GM12878 (cell line): ENCODE measurements around the gene CCDC106. TPM values are rescaled to one million over a fixed set of nuclear protein-coding genes. Genes with fewer than 3 reads are reported as not detected.

Experiments
- ATAC-seq: fragments of 200-7000 bp; cut with Tn5 transposase; 3 replicates; pipeline ENCODE4 v1.9.1; 2020; ENCODE audit warnings: mild to moderate bottlenecking, moderate library complexity
- BruUV-seq: library from RNA; stranded (reverse); fragments of 400-500 nt; replicated peaks from 2 replicates; lab custom pipeline; 2021; lab: Mats Ljungman, UMichigan
- CTCF ChIA-PET: fragments of 300-600 bp; sonication (Branson Sonifier 250); formaldehyde crosslinking; extraction: SDS; loops from one replicate; lab custom pipeline; 2021; ENCODE audit warnings: inconsistent platforms; lab: Yijun Ruan, JAX
- POLR2A ChIA-PET: fragments of 350-600 bp; formaldehyde crosslinking; extraction: SDS; loops from one replicate; lab custom pipeline; 2021; ENCODE audit warnings: inconsistent platforms; lab: Charles Lee
- RAD21 ChIA-PET: fragments of 300-600 bp; sonication (Branson Sonifier 250); formaldehyde crosslinking; loops from one replicate; lab custom pipeline; 2023; ENCODE audit warnings: antibody characterized with exemption; ENCODE audit not compliant: unreplicated experiment; lab: Charles Lee
- SMC1A ChIA-PET: fragments of 300-600 bp; sonication (Branson Sonifier 250); formaldehyde crosslinking; loops from one replicate; lab custom pipeline; 2023; ENCODE audit not compliant: unreplicated experiment, uncharacterized antibody; lab: Charles Lee
- DNase-seq: peaks from one replicate; pipeline ENCODE4 v3.0.0-alpha.2; 2011; ENCODE audit warnings: low read depth, low spot score
- FAIRE-seq: peaks from 3 replicates; lab custom pipeline; 2011; peaks lifted over from hg19 to GRCh38; lab: Jason Lieb, UNC
- H2AFZ ChIP-seq: 2 replicates; pipeline ENCODE4 v1.6.0; 2011; ENCODE audit warnings: low read depth, low read length, control low read depth; ENCODE audit not compliant: control insufficient read depth
- H3K27ac ChIP-seq: 2 replicates; pipeline ENCODE4 v1.5.1; 2011; ENCODE audit warnings: control low read depth; ENCODE audit not compliant: control insufficient read depth, insufficient read depth
- H3K27me3 ChIP-seq, 2 experiments: replicated peaks in 1 of 2; 2 replicates each; pipeline versions ENCODE4 v1.6.0 to v1.6.1; 2011; ENCODE audit warnings: low read length in 1 of 2; ENCODE audit not compliant: control insufficient read depth in 2 of 2, insufficient read depth in 2 of 2
- H3K36me3 ChIP-seq, 2 experiments: 2 replicates each; pipeline ENCODE4 v1.5.1; 2011; ENCODE audit warnings: low read length in 1 of 2; ENCODE audit not compliant: control insufficient read depth in 2 of 2, insufficient read depth in 2 of 2
- H3K4me1 ChIP-seq: 2 replicates; pipeline ENCODE4 v1.6.1; 2011; ENCODE audit warnings: mild to moderate bottlenecking, low read length, moderate library complexity, mixed read lengths; ENCODE audit not compliant: control insufficient read depth, insufficient read depth
- H3K4me2 ChIP-seq: 2 replicates; pipeline ENCODE4 v1.6.0; 2011; ENCODE audit warnings: control low read depth; ENCODE audit not compliant: control insufficient read depth, insufficient read depth
- H3K4me3 ChIP-seq: fragments of 200-600 bp; sonication (generic); 2 replicates; pipeline ENCODE4 v1.5.1; 2016
- H3K79me2 ChIP-seq: 2 replicates; pipeline ENCODE4 v1.6.0; 2011; ENCODE audit warnings: low read length; ENCODE audit not compliant: control insufficient read depth, insufficient read depth
- H3K9ac ChIP-seq: 2 replicates; pipeline ENCODE4 v1.8.0; 2011; ENCODE audit warnings: low read length, control low read depth, mixed read lengths; ENCODE audit not compliant: control insufficient read depth, insufficient read depth
- H3K9me3 ChIP-seq: replicated peaks from 3 replicates; pipeline ENCODE4 v1.5.1; 2011; ENCODE audit warnings: mild to moderate bottlenecking, low read length; ENCODE audit not compliant: control insufficient read depth, insufficient read depth
- H4K20me1 ChIP-seq: 2 replicates; pipeline ENCODE4 v1.6.0; 2011; ENCODE audit not compliant: control insufficient read depth, insufficient read depth
- CHD4 ChIP-seq: fragments of 200-600 bp; sonication (generic); IDR thresholded peaks from 2 replicates; pipeline ENCODE4 v1.6.1; 2016; ENCODE audit warnings: mild to moderate bottlenecking
- EGR1 ChIP-seq, 2 experiments: IDR thresholded peaks; 1 replicate in 1 of 2; 2 replicates in 1 of 2; pipeline ENCODE4 v1.6.1; 2011 to 2012; ENCODE audit warnings: low read depth in 2 of 2, low read length in 2 of 2, borderline replicate concordance in 1 of 2, mild to moderate bottlenecking in 1 of 2, moderate library complexity in 1 of 2
- IKZF1 ChIP-seq: fragments of 450-650 bp; conservative IDR thresholded peaks from 2 replicates; pipeline ENCODE4 v1.6.1; 2017; ENCODE audit warnings: antibody characterized with exemption, mild to moderate bottlenecking
- IRF4 ChIP-seq: IDR thresholded peaks from 2 replicates; pipeline ENCODE4 v1.6.1; 2011; ENCODE audit warnings: low read depth, low read length
- NKRF ChIP-seq: fragments of 450-650 bp; conservative IDR thresholded peaks from 2 replicates; pipeline ENCODE4 v1.6.1; 2017; ENCODE audit warnings: mild to moderate bottlenecking, moderate library complexity
- PKNOX1 ChIP-seq: fragments of 450-650 bp; IDR thresholded peaks from 2 replicates; pipeline ENCODE4 v1.6.1; 2016; ENCODE audit warnings: mild to moderate bottlenecking
- SMAD5 ChIP-seq: IDR thresholded peaks from 2 replicates; pipeline ENCODE4 v1.6.1; 2016; ENCODE audit warnings: antibody characterized with exemption, low read depth
- ZNF274 ChIP-seq: IDR thresholded peaks from one replicate; pipeline ENCODE4 v1.8.0; 2011; ENCODE audit not compliant: insufficient read length, insufficient read depth
- WGBS: methylation state at CpG from one replicate; pipeline ENCODE4 v1.1.6; 2016; ENCODE audit warnings: low lambda C conversion rate; ENCODE audit not compliant: insufficient replicate concordance, insufficient coverage; ENCODE audit errors: missing lambda C conversion rate; 5-methylcytosine and 5-hydroxymethylcytosine counted together
- in situ Hi-C: fragments of 300-500 bp; cut with MboI; formaldehyde crosslinking; loops from 9 replicates; pipeline ENCODE4 v1.14.3; 2018; ENCODE audit warnings: mixed read lengths
- intact Hi-C: fragments of 100-400 bp; cut with micrococcal nuclease; formaldehyde crosslinking; loops from one replicate; pipeline ENCODE4 v1.14.2; 2022; ENCODE audit not compliant: unreplicated experiment
- polyA plus RNA-seq, 11 experiments: library from polyadenylated mRNA; depleted of rRNA in 4 of 11; unstranded in 6 of 11; stranded (reverse) in 5 of 11; fragments of >200 nt; fragmentation: Nextera tagmentation in 4 of 11; fragmentation: Illumina TruSeq in 1 of 11; extraction: Ambion mirVana in 4 of 11; extraction: Trizol in 1 of 11; gene quantifications; 1 replicate in 1 of 11; 2 replicates in 10 of 11; pipeline versions ENCODE4 v1.2.1 to v1.2.3, GENCODE V29; 2011 to 2016; ENCODE audit warnings: inconsistent platforms in 2 of 11, missing spikeins in 2 of 11, low read depth in 1 of 11
- total RNA-seq, 4 experiments: library from RNA; depleted of rRNA in 3 of 4; stranded (reverse); fragments of >200 nt in 3 of 4; fragmentation: Illumina TruSeq in 1 of 4; extraction: Trizol in 1 of 4; gene quantifications; 2 replicates each; pipeline versions ENCODE4 v1.2.1 to v1.2.3, GENCODE V29; 2013 to 2021
- TF ChIP-seq, protein P1 (sequence below): IDR thresholded peaks from 2 replicates; pipeline ENCODE4 v1.6.1; 2011; ENCODE audit warnings: low read depth, low read length, improper control_type of control experiment, borderline replicate concordance
- TF ChIP-seq, protein P2 (sequence below): IDR thresholded peaks from 2 replicates; pipeline ENCODE4 v1.6.1; 2011; ENCODE audit warnings: borderline replicate concordance, low read depth, mild to moderate bottlenecking, moderate library complexity, mixed read lengths, low read length; ENCODE audit not compliant: insufficient read depth; ENCODE audit errors: extremely low read length

The CCDC106 gene
- total and polyA plus RNA-seq, 10 of the 15 experiments (the other 5 are each of a cell fraction or from before 2014, with no cell fraction given): 0.04 to 35.9 (median 19.8) TPM

- WGBS: 98% methylated on average over 56 of the region's 60 CpGs
- in situ Hi-C loops: no loop called here
- H3K27ac ChIP-seq: no peak overlapping the region
- DNase-seq (no peak), ATAC-seq (no peak), FAIRE-seq (no peak)
- intact Hi-C loops: loop anchor here (5.0 kb wide), 1 partner anchor 40 kb away; the partner anchor contains the start of genes ZNF580 and ZNF581
- no peak overlapping the region for H3K4me3 ChIP-seq
- H3K9me3 ChIP-seq: no peaks in the 10 kb centered on the region
- no peak overlapping the region for H3K4me2 ChIP-seq
- POLR2A ChIA-PET: no interaction called here
- H3K4me1 ChIP-seq: peaks cover 10% of the 10 kb centered on the region; the same call in 1 of the 2 replicates
- RAD21 ChIA-PET: no interaction called here
- SMC1A ChIA-PET: no interaction called here
- CTCF ChIA-PET: interaction anchor here (1.8 kb wide), 1 partner anchor 29 kb away, joined by 6 read pairs; no protein-coding TSS in a partner anchor
- no TSS peak for BruUV-seq
- no peaks in the 10 kb centered on the region for H4K20me1 ChIP-seq
- H2AFZ ChIP-seq: no peak overlapping the region
- TF ChIP-seq IKZF1 (no peak), NKRF (no peak), ZNF274 (no peak), CHD4 (no peak), SMAD5 (no peak), EGR1 (IDR thresholded peaks at IDR 0.05; ENCODE audit: borderline replicate concordance in 1 of 2, low read depth in 2 of 2, low read length in 2 of 2) (no peak), IRF4 (no peak), PKNOX1 (no peak)
- TF ChIP-seq, protein P1, sequence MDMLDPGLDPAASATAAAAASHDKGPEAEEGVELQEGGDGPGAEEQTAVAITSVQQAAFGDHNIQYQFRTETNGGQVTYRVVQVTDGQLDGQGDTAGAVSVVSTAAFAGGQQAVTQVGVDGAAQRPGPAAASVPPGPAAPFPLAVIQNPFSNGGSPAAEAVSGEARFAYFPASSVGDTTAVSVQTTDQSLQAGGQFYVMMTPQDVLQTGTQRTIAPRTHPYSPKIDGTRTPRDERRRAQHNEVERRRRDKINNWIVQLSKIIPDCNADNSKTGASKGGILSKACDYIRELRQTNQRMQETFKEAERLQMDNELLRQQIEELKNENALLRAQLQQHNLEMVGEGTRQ: no peak
- TF ChIP-seq, protein P2, sequence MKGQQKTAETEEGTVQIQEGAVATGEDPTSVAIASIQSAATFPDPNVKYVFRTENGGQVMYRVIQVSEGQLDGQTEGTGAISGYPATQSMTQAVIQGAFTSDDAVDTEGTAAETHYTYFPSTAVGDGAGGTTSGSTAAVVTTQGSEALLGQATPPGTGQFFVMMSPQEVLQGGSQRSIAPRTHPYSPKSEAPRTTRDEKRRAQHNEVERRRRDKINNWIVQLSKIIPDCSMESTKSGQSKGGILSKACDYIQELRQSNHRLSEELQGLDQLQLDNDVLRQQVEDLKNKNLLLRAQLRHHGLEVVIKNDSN: no peak
- TF ChIP-seq, all 136 proteins: peak for 0
- H3K9ac ChIP-seq: no peak overlapping the region
- peaks cover 24% of the 10 kb centered on the region for H3K79me2 ChIP-seq
- no peaks in the 10 kb centered on the region for H3K36me3 ChIP-seq
- H3K27me3 ChIP-seq: no peaks in the 10 kb centered on the region
Observed at GRCh38 chr19:55602104-55603001, 45.7 kb upstream of the CCDC106 start.
